Sigmoid colon (tissue), 4 donors: ENCODE data around the gene PIK3R6.

ENCODE experiments used
- CTCF ChIP-seq, 4 experiments: fragments of 450-650 bp in 3 of 4; fragments of 200-600 bp in 1 of 4; IDR thresholded peaks; one replicate each; pipeline ENCODE4 v1.5.1; 2016 to 2019; ENCODE audit warnings: antibody characterized with exemption in 4 of 4, mild to moderate bottlenecking in 3 of 4, moderate library complexity in 2 of 4
- EP300 ChIP-seq, 4 donors: sonication (generic); formaldehyde crosslinking; IDR thresholded peaks; one replicate each; pipeline ENCODE4 v1.6.1; 2017; ENCODE audit warnings: antibody characterized with exemption in 4 of 4
- POLR2A ChIP-seq, 2 donors: fragments of 450-650 bp; IDR thresholded peaks; one replicate each; pipeline ENCODE4 v1.6.1; 2016; ENCODE audit warnings: antibody characterized with exemption in 2 of 2, mild to moderate bottlenecking in 2 of 2, moderate library complexity in 2 of 2
- POLR2AphosphoS5 ChIP-seq, 4 donors: sonication (generic); formaldehyde crosslinking; IDR thresholded peaks; one replicate each; pipeline ENCODE4 v1.6.1; 2017; ENCODE audit warnings: antibody characterized with exemption in 4 of 4

GRCh38 chr17:8857919-8858318, 9.6 kb downstream of the PIK3R6 start:
- TF ChIP-seq CTCF (IDR thresholded peaks at IDR 0.05) (no peak), POLR2A (IDR thresholded peaks at IDR 0.05) (no peak), EP300 (IDR thresholded peaks at IDR 0.05) (no peak), POLR2AphosphoS5 (IDR thresholded peaks at IDR 0.05) (no peak)
